SK-N-SH (cell line): Measurements from ENCODE around the gene SLC1A7. TPM values are rescaled to one million over a fixed set of nuclear protein-coding genes. Genes with fewer than 3 reads are reported as not detected.

Experiments
- CTCF ChIA-PET: fragments of 300-600, 350-600 bp; formaldehyde crosslinking; extraction: SDS; loops from one replicate; lab custom pipeline; 2021; lab: Yijun Ruan, JAX
- POLR2A ChIA-PET: fragments of 350-600 bp; sonication (Branson Sonifier 250); formaldehyde crosslinking; extraction: SDS; loops from one replicate; lab custom pipeline; 2020; ENCODE audit warnings: antibody characterized with exemption, inconsistent platforms; lab: Yijun Ruan, JAX
- DNase-seq: peaks from one replicate; pipeline ENCODE4 v3.0.0; 2012
- H2AFZ ChIP-seq: fragments of 200-600 bp; sonication (generic); 2 replicates; pipeline ENCODE4 v1.8.1; 2016; ENCODE audit warnings: antibody characterized with exemption, mild to moderate bottlenecking, low read depth
- H3F3A ChIP-seq: fragments of 200-600 bp; sonication (generic); replicated peaks from 2 replicates; pipeline ENCODE3; 2016; ENCODE audit warnings: antibody characterized with exemption, mild to moderate bottlenecking; ENCODE audit not compliant: insufficient read depth
- H3K27ac ChIP-seq, 2 experiments: fragments of 200-500 bp in 1 of 2; fragments of 200-600 bp in 1 of 2; sonication (Bioruptor generic) in 1 of 2; sonication (generic), shearing (Covaris generic) in 1 of 2; 2 replicates each; pipeline versions ENCODE4 v1.5.1 to v1.6.1; 2014 to 2016; ENCODE audit warnings: low read depth in 2 of 2, inconsistent platforms in 1 of 2, low read length in 1 of 2, mild to moderate bottlenecking in 1 of 2, mixed read lengths in 1 of 2
- H3K27me3 ChIP-seq: fragments of 200-600 bp; sonication (generic), shearing (Covaris generic); 2 replicates; pipeline ENCODE4 v1.6.1; 2016; ENCODE audit warnings: mixed run types; ENCODE audit not compliant: insufficient read depth
- H3K36me3 ChIP-seq, 2 experiments: fragments of 200-500 bp in 1 of 2; fragments of 200-600 bp in 1 of 2; sonication (Bioruptor generic) in 1 of 2; sonication (generic) in 1 of 2; replicated peaks in 1 of 2; 2 replicates each; pipeline versions ENCODE3 to v1.5.1; 2014 to 2016; ENCODE audit warnings: low read length in 1 of 2, mild to moderate bottlenecking in 1 of 2; ENCODE audit not compliant: insufficient read depth in 2 of 2, control insufficient read depth in 1 of 2
- H3K4me1 ChIP-seq, 2 experiments: fragments of 200-500 bp in 1 of 2; fragments of 200-600 bp in 1 of 2; sonication (Bioruptor generic) in 1 of 2; sonication (generic), shearing (Covaris generic) in 1 of 2; 2 replicates each; pipeline versions ENCODE4 v1.5.1 to v1.6.1; 2014 to 2016; ENCODE audit warnings: low read depth in 1 of 2, low read length in 1 of 2, mixed run types in 1 of 2; ENCODE audit not compliant: insufficient read depth in 2 of 2, control insufficient read depth in 1 of 2
- H3K4me2 ChIP-seq: fragments of 200-600 bp; sonication (generic), shearing (Covaris generic); 2 replicates; pipeline ENCODE4 v1.6.1; 2017; ENCODE audit warnings: mixed run types
- H3K4me3 ChIP-seq, 2 experiments: fragments of 200-500 bp in 1 of 2; fragments of 200-600 bp in 1 of 2; sonication (Bioruptor generic) in 1 of 2; sonication (generic), shearing (Covaris generic) in 1 of 2; 2 replicates each; pipeline versions ENCODE4 v1.5.1 to v1.8.1; 2014 to 2016; ENCODE audit warnings: low read depth in 2 of 2, inconsistent platforms in 1 of 2, low read length in 1 of 2, mild to moderate bottlenecking in 1 of 2, mixed read lengths in 1 of 2, moderate library complexity in 1 of 2
- H3K79me2 ChIP-seq: fragments of 200-600 bp; sonication (generic); 2 replicates; pipeline ENCODE4 v1.8.1; 2017; ENCODE audit warnings: mild to moderate bottlenecking; ENCODE audit not compliant: insufficient read depth
- H3K9ac ChIP-seq: fragments of 200-600 bp; sonication (generic); 2 replicates; pipeline ENCODE4 v1.6.1; 2017; ENCODE audit warnings: mixed run types
- H3K9me2 ChIP-seq: fragments of 200-600 bp; sonication (generic); 2 replicates; pipeline ENCODE4 v1.6.1; 2017; ENCODE audit warnings: mixed run types
- H3K9me3 ChIP-seq: fragments of 200-600 bp; sonication (generic); 2 replicates; pipeline ENCODE4 v1.6.1; 2017; ENCODE audit warnings: mixed run types, mild to moderate bottlenecking, moderate library complexity
- H4K20me1 ChIP-seq: fragments of 200-600 bp; sonication (generic); 2 replicates; pipeline ENCODE4 v1.6.1; 2017; ENCODE audit warnings: mild to moderate bottlenecking, mixed run types; ENCODE audit not compliant: insufficient read depth
- CHD2 ChIP-seq: fragments of 150-350 bp; IDR thresholded peaks from 2 replicates; pipeline ENCODE4 v1.6.1; 2018; ENCODE audit warnings: low read length; ENCODE audit not compliant: partially characterized antibody
- EP300 ChIP-seq, 2 experiments: IDR thresholded peaks; 2 replicates each; pipeline versions ENCODE4 v1.4.0 to v1.6.1; 2012; ENCODE audit warnings: borderline replicate concordance in 1 of 2, low read depth in 1 of 2, low read length in 1 of 2
- FOSL2 ChIP-seq: IDR thresholded peaks from 2 replicates; pipeline ENCODE4 v1.4.0; 2012; ENCODE audit warnings: low read depth, mild to moderate bottlenecking, moderate library complexity, borderline replicate concordance
- GATA2 ChIP-seq: sonication (generic); formaldehyde crosslinking; IDR thresholded peaks from 2 replicates; pipeline ENCODE4 v1.5.0; 2020; ENCODE audit warnings: mild to moderate bottlenecking, missing genetic modification reagents
- IRF3 ChIP-seq: fragments of 150-350 bp; IDR thresholded peaks from 2 replicates; pipeline ENCODE4 v1.6.1; 2016; ENCODE audit warnings: mild to moderate bottlenecking, low read depth, low read length
- MEF2A ChIP-seq: IDR thresholded peaks from 2 replicates; pipeline ENCODE4 v1.4.0; 2012; ENCODE audit warnings: low read depth, borderline replicate concordance
- PBX3 ChIP-seq: IDR thresholded peaks from 2 replicates; pipeline ENCODE4; 2012
- REST ChIP-seq: IDR thresholded peaks from 2 replicates; pipeline ENCODE4 v1.6.1; 2012; ENCODE audit warnings: mild to moderate bottlenecking, low read depth, low read length, moderate library complexity
- RFX5 ChIP-seq: IDR thresholded peaks from 2 replicates; pipeline ENCODE4 v1.6.1; 2012; ENCODE audit warnings: mild to moderate bottlenecking, improper control_type of control experiment, low read length
- SMC3 ChIP-seq: IDR thresholded peaks from 2 replicates; pipeline ENCODE4 v1.6.1; 2012; ENCODE audit warnings: low read depth, low read length, improper control_type of control experiment
- TAF1 ChIP-seq: IDR thresholded peaks from 2 replicates; pipeline ENCODE4 v1.6.1; 2012; ENCODE audit warnings: low read depth, mild to moderate bottlenecking, low read length, moderate library complexity, borderline replicate concordance
- TCF12 ChIP-seq: IDR thresholded peaks from 2 replicates; pipeline ENCODE4 v1.4.0; 2012
- TEAD4 ChIP-seq: IDR thresholded peaks from 2 replicates; pipeline ENCODE4 v1.4.0; 2012; ENCODE audit warnings: mild to moderate bottlenecking, borderline replicate concordance; ENCODE audit not compliant: insufficient read depth
- WGBS: methylation state at CpG from one replicate; pipeline ENCODE4 v1.1.6; 2017; ENCODE audit warnings: low lambda C conversion rate; 5-methylcytosine and 5-hydroxymethylcytosine counted together
- polyA plus RNA-seq, 3 experiments: library from polyadenylated mRNA; depleted of rRNA; stranded (reverse); fragments of >200 nt; gene quantifications; 2 replicates each; pipeline ENCODE4 v1.2.3, GENCODE V29; 2012
- TF ChIP-seq, protein P1 (sequence below): fragments of 150-350 bp; IDR thresholded peaks from 2 replicates; pipeline ENCODE4 v1.6.1; 2017; ENCODE audit warnings: antibody characterized with exemption, low read length, low read depth, borderline replicate concordance

SLC1A7 gene
- polyA plus RNA-seq, 1 of the 3 experiments (the other 2 are of a cell fraction), result not detected

DNA sequence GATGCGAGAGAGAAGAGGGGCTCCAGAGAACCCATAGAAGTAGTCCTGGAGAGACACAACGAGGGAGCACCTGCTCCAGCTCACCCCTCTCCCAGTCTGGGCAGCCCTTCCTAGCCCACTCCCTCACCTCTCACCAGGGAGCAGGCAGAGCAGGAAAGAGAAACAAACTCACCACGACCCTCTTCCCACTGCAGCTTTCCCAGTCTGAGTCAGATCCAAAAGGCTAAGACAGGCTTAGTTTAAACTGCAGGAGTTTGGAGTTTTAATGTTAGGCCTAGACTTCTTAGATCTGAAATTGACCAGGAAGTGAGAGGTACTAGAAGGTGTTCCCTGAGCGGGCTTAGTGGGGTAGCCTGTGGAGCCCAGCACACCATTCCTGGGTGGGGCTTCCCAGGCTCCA lies 29.6 kb downstream of the SLC1A7 start:
- Histone ChIP-seq H3K36me3 (no peaks in the 10 kb centered on the region), H3K9me3 (no peaks in the 10 kb centered on the region), H3K4me1 (peaks cover 22 to 35% of the 10 kb centered on the region in 2 experiments; a peak in 3 of 4 replicates), H3K27me3 (no peaks in the 10 kb centered on the region), H3K4me2 (no peak overlapping the region), H4K20me1 (no peaks in the 10 kb centered on the region), H3K4me3 (no peak overlapping the region), H3F3A (no peaks in the 10 kb centered on the region), H3K9ac (no peak overlapping the region), H2AFZ (no peak overlapping the region), H3K9me2 (no peaks in the 10 kb centered on the region), H3K27ac (no peak overlapping the region), H3K79me2 (no peaks in the 10 kb centered on the region)
- ChIA-PET POLR2A (interaction anchor here (0.6 kb wide), 1 partner anchor 387 kb away, joined by 3 read pairs; the partner anchor contains the start of gene ZYG11B), CTCF (interaction anchor here (1.1 kb wide), 1 partner anchor 52 kb away, joined by 3 read pairs; no protein-coding TSS in a partner anchor)
- DNase-seq, result no peak
- TF ChIP-seq PBX3, result no peak
- no peak for TF ChIP-seq TEAD4
- TF ChIP-seq MEF2A, result no peak
- no peak for TF ChIP-seq GATA2 (CRISPR knock-in tag)
- no peak for TF ChIP-seq CHD2
- TF ChIP-seq TAF1, result no peak
- TF ChIP-seq, protein P1, sequence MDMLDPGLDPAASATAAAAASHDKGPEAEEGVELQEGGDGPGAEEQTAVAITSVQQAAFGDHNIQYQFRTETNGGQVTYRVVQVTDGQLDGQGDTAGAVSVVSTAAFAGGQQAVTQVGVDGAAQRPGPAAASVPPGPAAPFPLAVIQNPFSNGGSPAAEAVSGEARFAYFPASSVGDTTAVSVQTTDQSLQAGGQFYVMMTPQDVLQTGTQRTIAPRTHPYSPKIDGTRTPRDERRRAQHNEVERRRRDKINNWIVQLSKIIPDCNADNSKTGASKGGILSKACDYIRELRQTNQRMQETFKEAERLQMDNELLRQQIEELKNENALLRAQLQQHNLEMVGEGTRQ, result no peak
- TF ChIP-seq TCF12, result no peak
- TF ChIP-seq IRF3, result no peak
- no peak for TF ChIP-seq FOSL2
- TF ChIP-seq EP300 (IDR thresholded peaks at IDR 0.05; ENCODE audit: borderline replicate concordance in 1 of 2, low read depth in 1 of 2, low read length in 1 of 2), result no peak
- TF ChIP-seq SMC3, result no peak
- TF ChIP-seq REST, result no peak
- TF ChIP-seq RFX5, result no peak
- 87% methylated on average over 4 of the region's 4 CpGs for WGBS
